K562 (cell line): ENCODE data around the gene GFM1. TPM values are rescaled to one million over a fixed set of nuclear protein-coding genes. Genes with fewer than 3 reads are reported as not detected.

ENCODE experiments used
- ATAC-seq: fragments of 200-7000 bp; cut with Tn5 transposase; 3 replicates; pipeline ENCODE4 v1.9.1; 2020; ENCODE audit warnings: moderate library complexity
- BruUV-seq: library from RNA; stranded (reverse); fragments of 400-500 nt; replicated peaks from 2 replicates; lab custom pipeline; 2021; lab: Mats Ljungman, UMichigan
- CTCF ChIA-PET: fragments of 300-600 bp; formaldehyde crosslinking; extraction: SDS; loops from one replicate; lab custom pipeline; 2021; ENCODE audit warnings: low intra/inter-chr PET ratio; lab: Yijun Ruan, JAX
- POLR2A ChIA-PET: fragments of 300-600, 350-650 bp; sonication (Branson Sonifier 250); formaldehyde crosslinking; extraction: SDS; loops from one replicate; lab custom pipeline; 2021; ENCODE audit warnings: antibody characterized with exemption, inconsistent platforms; lab: Yijun Ruan, JAX
- DNase-seq, 4 experiments: peaks; one replicate each; pipeline versions ENCODE4 v3.0.0 to v3.0.0-alpha.2; 2011 to 2018; ENCODE audit warnings: low spot score in 3 of 4, mixed read lengths in 3 of 4; ENCODE audit errors: extremely low read depth in 1 of 4
- FAIRE-seq: peaks from 2 replicates; lab custom pipeline; 2011; peaks lifted over from hg19 to GRCh38; lab: Jason Lieb, UNC
- H2AFZ ChIP-seq: 2 replicates; pipeline ENCODE4 v1.6.0; 2011; ENCODE audit warnings: low read depth, low read length, control low read depth, inconsistent platforms
- H3K27ac ChIP-seq: fragments of 200-600 bp; 3 replicates; pipeline ENCODE4 v1.8.0; 2011; ENCODE audit warnings: low read depth, mild to moderate bottlenecking, control low read depth, inconsistent platforms, low read length, moderate library complexity, mixed read lengths; ENCODE audit errors: extremely low read depth
- H3K27me3 ChIP-seq, 2 experiments: fragments of 300-600 bp in 1 of 2; 2 replicates in 1 of 2; 3 replicates in 1 of 2; pipeline versions ENCODE4 v1.6.0 to v1.8.0; 2011; ENCODE audit warnings: inconsistent platforms in 2 of 2, low read length in 2 of 2, mild to moderate bottlenecking in 1 of 2, mixed read lengths in 1 of 2, moderate library complexity in 1 of 2; ENCODE audit not compliant: control insufficient read depth in 2 of 2, insufficient read depth in 2 of 2
- H3K36me3 ChIP-seq: fragments of 300-600 bp; 3 replicates; pipeline ENCODE4 v1.8.0; 2011; ENCODE audit warnings: mild to moderate bottlenecking, low read length, inconsistent platforms; ENCODE audit not compliant: control insufficient read depth, insufficient read depth
- H3K4me1 ChIP-seq, 2 experiments: fragments of 200-600 bp in 1 of 2; replicated peaks in 1 of 2; 2 replicates in 1 of 2; 3 replicates in 1 of 2; pipeline versions ENCODE4 v1.5.1 to v1.8.0; 2011; ENCODE audit warnings: inconsistent platforms in 2 of 2, low read length in 2 of 2, mild to moderate bottlenecking in 1 of 2, mixed read lengths in 1 of 2, moderate library complexity in 1 of 2; ENCODE audit not compliant: control insufficient read depth in 2 of 2, insufficient read depth in 2 of 2
- H3K4me2 ChIP-seq: 2 replicates; pipeline ENCODE4 v1.6.1; 2011; ENCODE audit warnings: low read length, control low read depth, inconsistent platforms, mixed read lengths; ENCODE audit not compliant: insufficient read depth
- H3K4me3 ChIP-seq: fragments of 200-600 bp; sonication (generic), shearing (Covaris generic); 2 replicates; pipeline ENCODE4 v1.5.1; 2016; ENCODE audit warnings: control low read depth, inconsistent platforms
- H3K79me2 ChIP-seq: fragments of 200-600 bp; 3 replicates; pipeline ENCODE4 v1.8.0; 2011; ENCODE audit warnings: low read length, inconsistent platforms; ENCODE audit not compliant: control insufficient read depth, insufficient read depth
- H3K9ac ChIP-seq, 2 experiments: 2 replicates each; pipeline versions ENCODE4 v1.6.0 to v1.6.1; 2011; ENCODE audit warnings: low read depth in 2 of 2, low read length in 2 of 2, control low read depth in 1 of 2, inconsistent platforms in 1 of 2, mild to moderate bottlenecking in 1 of 2, mixed read lengths in 1 of 2; ENCODE audit not compliant: insufficient read depth in 1 of 2
- H3K9me1 ChIP-seq: one replicate; pipeline ENCODE4 v1.6.0; 2011; ENCODE audit warnings: inconsistent platforms, mild to moderate bottlenecking, low read length, moderate library complexity; ENCODE audit not compliant: control insufficient read depth, insufficient read depth
- H3K9me3 ChIP-seq: replicated peaks from 2 replicates; pipeline ENCODE4 v1.5.1; 2011; ENCODE audit warnings: low read depth, low read length, inconsistent platforms; ENCODE audit not compliant: control insufficient read depth, insufficient read depth
- H4K20me1 ChIP-seq: replicated peaks from 2 replicates; pipeline ENCODE4 v1.6.1; 2011; ENCODE audit warnings: low read length, inconsistent platforms, mixed read lengths; ENCODE audit not compliant: control insufficient read depth, insufficient read depth
- ARID3A ChIP-seq: IDR thresholded peaks from 2 replicates; pipeline ENCODE4 v1.6.1; 2012; ENCODE audit warnings: low read depth, low read length, improper control_type of control experiment, borderline replicate concordance
- CC2D1A ChIP-seq: fragments of 450-650 bp; IDR thresholded peaks from 2 replicates; pipeline ENCODE4 v1.6.1; 2017; ENCODE audit warnings: mild to moderate bottlenecking
- DEAF1 ChIP-seq: fragments of 450-650 bp; formaldehyde crosslinking; IDR thresholded peaks from 2 replicates; pipeline ENCODE4 v1.4.0; 2020; ENCODE audit warnings: mild to moderate bottlenecking, moderate library complexity
- ESRRB ChIP-seq: fragments of 250-450 bp; sonication (Bioruptor Pico); IDR thresholded peaks from 2 replicates; pipeline ENCODE4 v1.5.0; 2020; ENCODE audit warnings: mild to moderate bottlenecking, moderate library complexity, borderline replicate concordance
- FOXP1 ChIP-seq: sonication (generic); formaldehyde crosslinking; IDR thresholded peaks from 2 replicates; pipeline ENCODE4 v1.8.0; 2022; ENCODE audit warnings: mild to moderate bottlenecking, missing genetic modification reagents
- HMG20A ChIP-seq: fragments of 450-650 bp; formaldehyde crosslinking; conservative IDR thresholded peaks from 2 replicates; pipeline ENCODE4 v1.4.0; 2020; ENCODE audit warnings: mild to moderate bottlenecking, mixed read lengths
- MCM3 ChIP-seq: fragments of 450-650 bp; IDR thresholded peaks from 2 replicates; pipeline ENCODE4 v1.6.1; 2016
- NFIC ChIP-seq: fragments of 450-650 bp; IDR thresholded peaks from 2 replicates; pipeline ENCODE4 v1.6.1; 2017; ENCODE audit warnings: mild to moderate bottlenecking, inconsistent platforms
- POLR2A ChIP-seq: fragments of 450-650 bp; conservative IDR thresholded peaks from 2 replicates; pipeline ENCODE4 v1.6.1; 2016
- RBM34 ChIP-seq: fragments of 200-400 bp; formaldehyde crosslinking; IDR thresholded peaks from 2 replicates; pipeline ENCODE4 v1.6.1; 2018; ENCODE audit warnings: low read length, borderline replicate concordance; ENCODE audit not compliant: insufficient read depth
- SPI1 ChIP-seq: IDR thresholded peaks from 2 replicates; pipeline ENCODE4 v1.6.1; 2011; ENCODE audit warnings: low read depth, low read length, control low read depth, borderline replicate concordance
- TCF15 ChIP-seq: fragments of 250-450 bp; sonication (Bioruptor Pico); IDR thresholded peaks from 2 replicates; pipeline ENCODE4 v1.8.0; 2022; ENCODE audit warnings: moderate library complexity, mild to moderate bottlenecking, inconsistent platforms
- UBTF ChIP-seq, 2 experiments: IDR thresholded peaks; 2 replicates each; pipeline ENCODE4 v1.6.1; 2012; ENCODE audit warnings: improper control_type of control experiment in 2 of 2, low read depth in 2 of 2, low read length in 2 of 2, borderline replicate concordance in 1 of 2
- ZNF140 ChIP-seq: fragments of 250-450 bp; sonication (Bioruptor Pico); IDR thresholded peaks from 2 replicates; pipeline ENCODE4 v1.8.0; 2021; ENCODE audit warnings: moderate library complexity, mild to moderate bottlenecking, inconsistent platforms
- ZNF143 ChIP-seq: sonication (generic); formaldehyde crosslinking; IDR thresholded peaks from 2 replicates; pipeline ENCODE4 v1.9.0; 2022; ENCODE audit warnings: mild to moderate bottlenecking, missing genetic modification reagents
- WGBS: fragments of 100-300 bp; shearing (Covaris generic); methylation state at CpG from one replicate; pipeline ENCODE4 v1.1.6; 2016; ENCODE audit warnings: low coverage, mixed read lengths; ENCODE audit not compliant: insufficient coverage; ENCODE audit errors: missing lambda C conversion rate; 5-methylcytosine and 5-hydroxymethylcytosine counted together
- in situ Hi-C: fragments of 300-500 bp; cut with MboI; formaldehyde crosslinking; loops from 4 replicates; pipeline ENCODE4 v1.15.0; 2018; ENCODE audit warnings: inconsistent platforms, mixed read lengths
- intact Hi-C: fragments of 100-400 bp; cut with micrococcal nuclease; formaldehyde crosslinking; loops from 2 replicates; pipeline ENCODE4 v1.14.2; 2022
- polyA plus RNA-seq, 8 experiments: library from polyadenylated mRNA; depleted of rRNA in 4 of 8; stranded (reverse) in 5 of 8; unstranded in 3 of 8; fragments of >200 nt; fragmentation: Nextera tagmentation in 2 of 8; fragmentation: Illumina TruSeq in 1 of 8; extraction: Ambion mirVana in 2 of 8; extraction: Trizol in 1 of 8; gene quantifications; 2 replicates each; pipeline versions ENCODE4 v1.2.1 to v1.2.3, GENCODE V29; 2011 to 2014; ENCODE audit warnings: inconsistent platforms in 1 of 8, missing spikeins in 1 of 8
- total RNA-seq, 7 experiments: library from RNA; depleted of rRNA in 6 of 7; stranded (reverse); fragments of >200 nt in 6 of 7; fragmentation: Illumina TruSeq in 2 of 7; extraction: Trizol in 2 of 7; gene quantifications; 2 replicates each; pipeline versions ENCODE4 v1.2.1 to v1.2.3, GENCODE V29; 2011 to 2021; ENCODE audit warnings: low replicate concordance in 1 of 7

The GFM1 gene
- total and polyA plus RNA-seq, 9 of the 15 experiments (the other 6 are each of a cell fraction or from before 2014, with no cell fraction given), result 38.9 to 86.7 (median 64.8) TPM

- TF ChIP-seq FOXP1 (CRISPR knock-in tag) (no peak), TCF15 (CRISPR knock-in tag) (no peak), MCM3 (no peak), POLR2A (no peak), HMG20A (CRISPR knock-in tag) (no peak), RBM34 (no peak)
Measured at GRCh38 chr3:158733656-158734055, 89.3 kb downstream of the GFM1 start (continued).

GRCh38 chr3:158735296-158736033 is 91.1 kb downstream of the GFM1 start:
- Histone ChIP-seq H3K9me1 (no peaks in the 10 kb centered on the region), H3K4me2 (no peak overlapping the region), H3K27ac (no peak overlapping the region), H3K4me1 (peaks cover 12 to 14% of the 10 kb centered on the region in 2 experiments; a peak in 3 of 5 replicates), H2AFZ (no peak overlapping the region), H3K79me2 (no peaks in the 10 kb centered on the region), H3K27me3 (no peaks in the 10 kb centered on the region), H3K36me3 (peaks cover 19% of the 10 kb centered on the region; the same call in 2 of the 3 replicates), H3K4me3 (no peak overlapping the region), H3K9me3 (peaks cover 6% of the 10 kb centered on the region; the same call in 1 of the 2 replicates), H3K9ac (no peak overlapping the region), H4K20me1 (no peaks in the 10 kb centered on the region)
- FAIRE-seq, result no peak
- DNase-seq, result no peak
- ATAC-seq, result no peak
- ChIA-PET CTCF (no interaction called here), POLR2A (interaction anchor here (0.8 to 1.4 kb wide), 3 partner anchors 9 to 36 kb away, joined by 4 to 5 read pairs (median 4); no protein-coding TSS in a partner anchor)
- no TSS peak for BruUV-seq
- WGBS, result 82% methylated on average over 7 of the region's 7 CpGs
- intact Hi-C loops, result no loop called here
- in situ Hi-C loops, result no loop called here
- no peak for TF ChIP-seq DEAF1 (CRISPR knock-in tag)
- TF ChIP-seq ARID3A, result no peak
- TF ChIP-seq CC2D1A, result no peak
- no peak for TF ChIP-seq UBTF (IDR thresholded peaks at IDR 0.05; ENCODE audit: borderline replicate concordance in 1 of 2, low read depth in 2 of 2, low read length in 2 of 2)
- TF ChIP-seq ZNF143, result peak; percentile 67
- peak; percentile 20; the same call in 1 of the 2 replicates for TF ChIP-seq NFIC
- TF ChIP-seq ZNF140 (CRISPR knock-in tag), result no peak
- TF ChIP-seq SPI1, result no peak
- TF ChIP-seq ESRRB (CRISPR knock-in tag), result no peak
